GM12801 (cell line): Measurements from ENCODE around the gene SUN5.

Source experiments
- CTCF ChIP-seq: IDR thresholded peaks from one replicate; pipeline ENCODE4 v1.5.1; 2011; ENCODE audit warnings: control low read depth; ENCODE audit not compliant: insufficient read length; ENCODE audit errors: extremely low read depth

SUN5 gene

DNA sequence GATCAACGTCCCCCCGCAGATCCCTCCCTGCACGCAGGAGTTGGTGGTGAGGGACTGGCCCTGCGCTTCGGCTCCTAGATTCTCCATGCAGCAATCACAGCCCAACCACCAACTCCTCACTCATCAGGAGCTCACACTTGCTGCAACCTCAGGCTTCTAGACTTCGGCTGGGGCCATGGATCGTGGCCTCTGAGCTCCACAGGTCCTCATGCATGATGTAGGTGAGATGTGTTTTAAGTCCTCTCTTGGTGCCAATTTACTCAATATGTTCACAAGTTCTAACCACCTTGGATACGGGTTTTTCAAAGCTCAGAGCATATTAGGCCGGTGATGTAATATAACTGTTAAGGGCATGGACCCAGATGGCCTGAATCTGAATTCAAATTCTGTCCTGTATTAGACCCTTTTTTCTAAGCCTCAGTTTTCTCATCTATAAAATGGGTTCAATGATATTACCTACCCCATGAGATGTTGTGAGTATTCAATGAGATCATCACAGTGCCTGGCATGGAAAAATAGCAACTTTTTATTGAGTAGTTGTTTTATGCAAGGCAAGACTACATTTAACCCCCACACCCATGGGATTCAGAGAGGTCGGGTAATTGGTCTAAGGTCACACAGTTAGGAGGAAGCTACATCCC, 31.0 kb downstream of the SUN5 start:
- TF ChIP-seq CTCF, result no peak

- TF ChIP-seq CTCF, result no peak
These were observed 31.8 kb downstream of the SUN5 start for GRCh38 chr20:32972181-32973076.

DNA sequence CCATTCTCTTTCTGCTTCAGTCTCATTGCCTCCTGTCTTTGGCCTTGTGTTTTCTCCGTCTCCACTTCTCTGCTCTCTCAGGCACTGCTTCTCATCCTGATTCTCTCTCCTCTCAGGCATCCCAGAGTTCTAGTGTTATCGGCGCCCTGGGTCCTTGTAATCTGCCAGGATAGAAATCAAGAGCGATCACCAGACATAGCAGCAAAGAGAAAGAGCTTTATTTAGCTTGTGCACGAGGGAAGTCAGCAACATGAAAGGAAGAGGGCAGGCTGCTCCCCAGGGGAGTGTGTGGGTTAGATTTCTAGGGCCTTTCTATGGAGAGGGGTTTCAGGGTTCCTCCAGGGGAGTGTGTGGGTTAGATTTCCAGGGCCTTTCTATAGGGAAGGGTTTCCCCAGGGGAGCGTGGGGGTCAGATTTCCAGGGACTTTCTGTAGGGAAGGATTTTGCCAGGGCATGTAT, 32.5 kb downstream of the SUN5 start:
- TF ChIP-seq CTCF, result no peak

DNA sequence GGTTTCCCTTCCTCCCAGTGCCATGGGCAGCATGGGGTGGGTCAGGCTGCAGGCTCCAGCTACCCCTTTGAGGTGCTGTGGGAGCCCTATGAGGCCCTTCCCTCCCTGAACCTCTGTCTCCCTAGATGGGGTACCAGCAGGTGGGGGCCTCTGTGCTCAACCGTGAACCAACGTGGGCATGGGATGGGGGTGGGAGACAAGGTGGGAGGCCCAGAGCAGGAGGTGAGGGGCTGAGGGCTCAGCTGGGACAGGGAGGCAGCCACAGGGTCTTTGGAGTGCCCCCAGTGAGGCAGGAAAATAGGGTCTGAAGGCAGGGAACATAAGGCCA, 33.3 kb downstream of the SUN5 start:
- no peak for TF ChIP-seq CTCF

GRCh38 chr20:32970115-32970972, 33.9 kb downstream of the SUN5 start:
- no peak for TF ChIP-seq CTCF

DNA sequence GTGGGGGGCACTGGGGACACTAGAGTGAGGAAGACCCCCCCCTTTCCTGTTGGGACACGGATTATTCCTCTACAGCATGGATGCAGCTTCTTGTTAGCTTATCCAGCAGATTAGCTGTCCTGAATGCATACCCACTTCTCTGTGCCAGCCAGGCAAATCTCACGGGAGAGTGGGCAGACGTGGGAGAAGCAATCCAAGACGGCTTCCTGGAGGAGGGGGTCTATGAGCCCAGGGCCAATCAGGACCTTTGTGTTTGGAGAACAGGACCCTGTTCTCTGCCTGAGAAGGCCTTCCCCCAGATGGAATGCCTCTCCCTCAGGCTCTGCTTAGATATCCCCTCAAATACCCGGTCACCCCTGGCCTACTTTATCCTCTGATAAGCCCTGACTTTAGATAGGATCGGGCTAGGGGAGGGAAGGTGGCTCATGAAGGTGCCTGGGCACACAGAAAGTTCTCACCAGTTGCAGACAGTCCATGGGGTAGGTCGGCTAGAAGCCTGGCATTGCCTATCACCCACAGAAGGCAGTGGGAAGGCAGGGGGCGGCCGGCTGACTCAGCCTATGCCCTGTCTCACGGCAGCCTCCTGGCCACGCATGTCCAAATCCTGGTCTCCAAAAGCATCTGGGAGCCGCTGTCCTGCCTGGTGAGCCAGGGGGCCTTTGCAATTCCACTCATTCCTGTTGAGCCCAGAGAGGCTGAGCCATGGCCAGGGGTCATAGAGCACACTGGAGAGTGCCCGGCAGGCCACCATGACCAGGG, 34.7 kb downstream of the SUN5 start:
- TF ChIP-seq CTCF, result no peak
